ENCODE results near the gene SIRT1. TPM values are rescaled to one million over a fixed set of nuclear protein-coding genes. Genes with fewer than 3 reads are reported as not detected.

The SIRT1 gene
- total RNA-seq, 1 experiment from 2014 or later = 22.8 TPM

- H3K9ac ChIP-seq (ENCODE audit: low read length) = no peak overlapping the region
- ChIA-PET CTCF (no interaction called here), RAD21 (ENCODE audit: low non-redundant PET in 1 of 2, low total read pairs in 2 of 2, uncharacterized antibody in 2 of 2, unreplicated experiment in 2 of 2) (no interaction called here), POLR2A (no interaction called here)
- H3K4me3 ChIP-seq (replicated peaks in 1 of 2; ENCODE audit: low read depth in 1 of 2, low read length in 2 of 2) = no peak overlapping the region
- H3K27me3 ChIP-seq (ENCODE audit: insufficient read depth, low read length) = no peaks in the 10 kb centered on the region
- ATAC-seq (no peak), DNase-seq (ENCODE audit: low read depth, low spot score) (no peak)
- no peaks in the 10 kb centered on the region for H4K20me1 ChIP-seq (ENCODE audit: insufficient read depth)
- no peak overlapping the region for H3K4me2 ChIP-seq (ENCODE audit: low read length)
- no peaks in the 10 kb centered on the region for H3K4me1 ChIP-seq (ENCODE audit: control insufficient read depth in 1 of 2, insufficient read depth in 2 of 2, low read length in 2 of 2)
- H3K9me2 ChIP-seq (ENCODE audit: insufficient read depth) = no peaks in the 10 kb centered on the region
- no TSS peak for BruUV-seq (replicated peaks)
- intact Hi-C loops (cut with micrococcal nuclease) = no loop called here
- H3K36me3 ChIP-seq (ENCODE audit: control insufficient read depth in 1 of 2, insufficient read depth in 2 of 2, low read length in 2 of 2) = peaks cover 7% of the 10 kb centered on the region in 2 experiments; a peak in 1 of 4 replicates
- H3K9me3 ChIP-seq (ENCODE audit: control insufficient read depth in 1 of 2, insufficient read depth in 1 of 2, low read depth in 1 of 2, low read length in 2 of 2) = no peaks in the 10 kb centered on the region
- no peak overlapping the region for H3K27ac ChIP-seq (ENCODE audit: low read depth, low read length)
- no peaks in the 10 kb centered on the region for H3K79me2 ChIP-seq (ENCODE audit: insufficient read depth, low read length)
- H2AFZ ChIP-seq (ENCODE audit: low read depth, low read length, poor library complexity, severe bottlenecking) = no peak overlapping the region
- TF ChIP-seq REST (IDR thresholded peaks at IDR 0.05; ENCODE audit: low read depth) (no peak), EZH2 (IDR thresholded peaks at IDR 0.05) (no peak), EGR1 (IDR thresholded peaks at IDR 0.05; ENCODE audit: low read depth) (no peak), SIN3A (IDR thresholded peaks at IDR 0.05; ENCODE audit: low read depth) (no peak), SRF (IDR thresholded peaks at IDR 0.05; ENCODE audit: low read depth) (no peak), ZNF274 (IDR thresholded peaks at IDR 0.05; ENCODE audit: low read depth, low read length) (no peak), CEBPB (IDR thresholded peaks at IDR 0.05; ENCODE audit: low read depth) (no peak), TCF7L2 (IDR thresholded peaks at IDR 0.05; ENCODE audit: borderline replicate concordance, extremely low read depth, insufficient read depth, insufficient read length) (no peak), ZFX (IDR thresholded peaks at IDR 0.05) (no peak), FOSL1 (IDR thresholded peaks at IDR 0.05; ENCODE audit: low read depth) (no peak), EZH2phosphoT487 (IDR thresholded peaks at IDR 0.05; ENCODE audit: borderline replicate concordance) (no peak), POLR2A (IDR thresholded peaks at IDR 0.05; ENCODE audit: borderline replicate concordance, extremely low read depth, insufficient read depth, insufficient read length) (no peak)
- TF ChIP-seq, protein P1, sequence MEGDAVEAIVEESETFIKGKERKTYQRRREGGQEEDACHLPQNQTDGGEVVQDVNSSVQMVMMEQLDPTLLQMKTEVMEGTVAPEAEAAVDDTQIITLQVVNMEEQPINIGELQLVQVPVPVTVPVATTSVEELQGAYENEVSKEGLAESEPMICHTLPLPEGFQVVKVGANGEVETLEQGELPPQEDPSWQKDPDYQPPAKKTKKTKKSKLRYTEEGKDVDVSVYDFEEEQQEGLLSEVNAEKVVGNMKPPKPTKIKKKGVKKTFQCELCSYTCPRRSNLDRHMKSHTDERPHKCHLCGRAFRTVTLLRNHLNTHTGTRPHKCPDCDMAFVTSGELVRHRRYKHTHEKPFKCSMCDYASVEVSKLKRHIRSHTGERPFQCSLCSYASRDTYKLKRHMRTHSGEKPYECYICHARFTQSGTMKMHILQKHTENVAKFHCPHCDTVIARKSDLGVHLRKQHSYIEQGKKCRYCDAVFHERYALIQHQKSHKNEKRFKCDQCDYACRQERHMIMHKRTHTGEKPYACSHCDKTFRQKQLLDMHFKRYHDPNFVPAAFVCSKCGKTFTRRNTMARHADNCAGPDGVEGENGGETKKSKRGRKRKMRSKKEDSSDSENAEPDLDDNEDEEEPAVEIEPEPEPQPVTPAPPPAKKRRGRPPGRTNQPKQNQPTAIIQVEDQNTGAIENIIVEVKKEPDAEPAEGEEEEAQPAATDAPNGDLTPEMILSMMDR (IDR thresholded peaks at IDR 0.05 in 2 of 3, conservative IDR thresholded peaks at IDR 0.05 in 1 of 3; ENCODE audit: borderline replicate concordance in 1 of 3, insufficient read depth in 1 of 3, low read depth in 2 of 3, low read length in 2 of 3) = no peak
- TF ChIP-seq, protein P2, sequence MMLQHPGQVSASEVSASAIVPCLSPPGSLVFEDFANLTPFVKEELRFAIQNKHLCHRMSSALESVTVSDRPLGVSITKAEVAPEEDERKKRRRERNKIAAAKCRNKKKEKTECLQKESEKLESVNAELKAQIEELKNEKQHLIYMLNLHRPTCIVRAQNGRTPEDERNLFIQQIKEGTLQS (IDR thresholded peaks at IDR 0.05) = no peak
Measured at GRCh38 chr10:67923551-67923950, 39.1 kb downstream of the SIRT1 start.

All from HCT116 (cell line).